H1 (cell line): ENCODE results near the gene TFPI2. TPM values are rescaled to one million over a fixed set of nuclear protein-coding genes. Genes with fewer than 3 reads are reported as not detected.
A peak's percentile ranks its signal among the peaks of the same experiment; 100 is the strongest.

Experiments used
- BACH1 ChIP-seq: IDR thresholded peaks from 2 replicates; pipeline ENCODE4 v1.6.1; 2012; ENCODE audit warnings: low read length, improper control_type of control experiment
- CHD2 ChIP-seq: IDR thresholded peaks from 2 replicates; pipeline ENCODE4 v1.6.1; 2012; ENCODE audit warnings: low read length, improper control_type of control experiment
- EZH2 ChIP-seq: fragments of 200-600 bp; sonication (generic); IDR thresholded peaks from 2 replicates; pipeline ENCODE4 v1.7.1; 2012; ENCODE audit warnings: low read depth, mild to moderate bottlenecking, moderate library complexity, low read length, inconsistent platforms; ENCODE audit not compliant: severe bottlenecking
- RXRA ChIP-seq: IDR thresholded peaks from 2 replicates; pipeline ENCODE4 v1.6.1; 2011; ENCODE audit warnings: low read depth, mild to moderate bottlenecking, low read length, moderate library complexity; ENCODE audit not compliant: insufficient read depth
- SP1 ChIP-seq: IDR thresholded peaks from 2 replicates; pipeline ENCODE4 v1.6.1; 2011; ENCODE audit warnings: low read depth, low read length
- SP2 ChIP-seq: IDR thresholded peaks from 2 replicates; pipeline ENCODE4 v1.6.1; 2012; ENCODE audit warnings: mild to moderate bottlenecking, low read length, inconsistent platforms
- SUZ12 ChIP-seq: fragments of 200-600 bp; sonication (generic); IDR thresholded peaks from 2 replicates; pipeline ENCODE4 v1.6.1; 2012; ENCODE audit warnings: mild to moderate bottlenecking, inconsistent platforms, low read length, moderate library complexity, mixed read lengths
- polyA plus RNA-seq, 7 experiments: library from polyadenylated mRNA; depleted of rRNA in 3 of 7; stranded (reverse) in 5 of 7; unstranded in 2 of 7; fragments of >200 nt in 5 of 7; fragments of 200-250 nt in 2 of 7; gene quantifications; 1 replicate in 5 of 7; 2 replicates in 1 of 7; 4 replicates in 1 of 7; pipeline versions ENCODE4 v1.2.1 to v1.2.3, GENCODE V29; 2011 to 2013; ENCODE audit warnings: missing spikeins in 2 of 7, mixed read lengths in 2 of 7
- total RNA-seq: library from RNA; stranded (reverse); fragmentation: NEBNext Ultra II Directional; extraction: Animal tissue kit (Norgen Biotek cat#: 25700); gene quantifications from 2 replicates; pipeline ENCODE4 v1.2.1, GENCODE V29; 2021

Gene TFPI2
- total and polyA plus RNA-seq, 2 of the 8 experiments (the other 6 are each of a cell fraction or from before 2014, with no cell fraction given), result 6.8 to 8.9 TPM

GRCh38 chr7:93890464-93891068 is at the start of gene TFPI2 (continued):
- TF ChIP-seq SP2, result no peak
- TF ChIP-seq EZH2, result no peak
- no peak for TF ChIP-seq CHD2
- TF ChIP-seq RXRA, result no peak
- 0 out of 2 replicates have a peak, but pooled peaks have one; percentile 33 for TF ChIP-seq SUZ12
- TF ChIP-seq BACH1, result no peak
- 0 out of 2 replicates have a peak, but pooled peaks have one; percentile 40 for TF ChIP-seq SP1
